ENCODE results near the gene MARK1. TPM values are rescaled to one million over a fixed set of nuclear protein-coding genes. Genes with fewer than 3 reads are reported as not detected.
"Not testable (repeated sequence)": the region's sequence is repeated elsewhere in the genome, so short reads cannot be mapped to it uniquely, and the experiment has no call there.

The MARK1 gene
- total RNA-seq, 1 experiment from 2014 or later: not detected

DNA sequence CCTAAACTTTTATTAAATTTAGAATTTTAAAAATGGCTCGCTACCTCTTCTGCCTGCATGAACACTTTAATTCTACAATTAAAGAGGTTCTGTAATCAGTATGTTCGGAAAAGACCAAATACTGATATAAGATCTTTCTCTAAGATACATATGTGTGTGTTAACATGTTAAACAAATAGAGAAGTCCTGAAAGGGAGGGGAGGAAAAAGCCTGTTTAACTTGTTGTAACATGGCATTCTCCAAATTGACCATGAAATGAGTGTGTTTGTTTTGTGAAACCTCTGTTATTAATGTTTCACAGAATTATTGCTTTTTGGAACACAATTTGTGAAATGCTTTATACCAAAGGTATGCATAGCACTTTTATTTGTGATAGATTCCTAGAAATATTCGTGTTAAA, 77.0 kb downstream of the MARK1 start:
- ATAC-seq: no peak
- intact Hi-C loops (cut with micrococcal nuclease; ENCODE audit: unreplicated experiment): no loop called here
- BruUV-seq (replicated peaks): no TSS peak
- no peaks in the 10 kb centered on the region; the same call in 1 of the 2 replicates for H3K27me3 ChIP-seq (ENCODE audit: control insufficient read depth, insufficient read depth, low read length)
- H3K4me3 ChIP-seq (ENCODE audit: low read depth in 2 of 2, low read length in 2 of 2): no peak overlapping the region
- TF ChIP-seq POLR2AphosphoS5 (IDR thresholded peaks at IDR 0.05; ENCODE audit: low read depth, low read length): no peak
- no peak for TF ChIP-seq CTCF (IDR thresholded peaks at IDR 0.05)
- no peak for TF ChIP-seq TCF7L2 (IDR thresholded peaks at IDR 0.05; ENCODE audit: low read depth, low read length)
- no peak for TF ChIP-seq REST (IDR thresholded peaks at IDR 0.05; ENCODE audit: insufficient read depth in 1 of 2, low read depth in 2 of 2, low read length in 1 of 2)
- no peak for TF ChIP-seq SIN3A (IDR thresholded peaks at IDR 0.05; ENCODE audit: borderline replicate concordance, insufficient read depth, low read depth, low read length)
- CTCF ChIA-PET: no interaction called here
- in situ Hi-C loops (cut with HindIII; ENCODE audit: low pct_unique_long_range_greater_than_20kb, low sequenced_read_pairs): no loop called here
- no peak for DNase-seq (ENCODE audit: low read depth, low spot score)
- POLR2A ChIA-PET: no interaction called here
- no peaks in the 10 kb centered on the region for H3K36me3 ChIP-seq (ENCODE audit: control insufficient read depth, insufficient read depth, low read length)
- no peaks in the 10 kb centered on the region for H3K4me1 ChIP-seq (ENCODE audit: control insufficient read depth, insufficient read depth, low read length)
- no peaks in the 10 kb centered on the region for H3K9me3 ChIP-seq (ENCODE audit: control insufficient read depth, insufficient read depth, low read depth, low read length)
- H3K27ac ChIP-seq (ENCODE audit: low read length): no peak overlapping the region

- H3K9me3 ChIP-seq (ENCODE audit: control insufficient read depth, insufficient read depth, low read depth, low read length); in situ Hi-C loops (cut with HindIII; ENCODE audit: low pct_unique_long_range_greater_than_20kb, low sequenced_read_pairs); H3K4me1 ChIP-seq (ENCODE audit: control insufficient read depth, insufficient read depth, low read length); CTCF ChIA-PET; DNase-seq (ENCODE audit: low read depth, low spot score); intact Hi-C loops (cut with micrococcal nuclease; ENCODE audit: unreplicated experiment); H3K27ac ChIP-seq (ENCODE audit: low read length); H3K36me3 ChIP-seq (ENCODE audit: control insufficient read depth, insufficient read depth, low read length); ATAC-seq; POLR2A ChIA-PET; BruUV-seq (replicated peaks); H3K27me3 ChIP-seq (ENCODE audit: control insufficient read depth, insufficient read depth, low read length); H3K4me3 ChIP-seq (ENCODE audit: low read depth in 2 of 2, low read length in 2 of 2): not testable (repeated sequence)
These were observed 77.7 kb downstream of the MARK1 start for GRCh38 chr1:220605651-220606050.

DNA sequence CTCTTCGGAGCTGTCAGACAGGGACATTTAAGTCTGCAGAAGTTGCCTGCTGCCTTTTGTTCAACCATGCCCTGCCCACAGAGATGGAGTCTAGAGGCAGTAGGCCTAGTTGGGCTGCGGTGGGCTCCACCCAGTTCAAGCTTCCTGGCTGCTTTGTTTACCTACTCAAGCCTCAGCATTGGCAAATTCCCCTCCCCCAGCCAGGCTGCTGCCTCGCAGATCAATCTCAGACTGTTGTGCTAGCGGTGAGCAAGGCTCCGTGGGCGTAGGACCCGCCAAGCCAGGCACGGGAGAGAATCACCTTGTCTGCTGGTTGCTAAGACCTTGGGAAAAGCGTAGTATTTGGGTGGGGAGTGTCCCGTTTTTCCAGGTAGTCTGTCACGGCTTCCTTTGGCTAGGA, 83.2 kb downstream of the MARK1 start:
- H3K4me3 ChIP-seq (ENCODE audit: low read depth in 2 of 2, low read length in 2 of 2); H3K27ac ChIP-seq (ENCODE audit: low read length); POLR2A ChIA-PET; intact Hi-C loops (cut with micrococcal nuclease; ENCODE audit: unreplicated experiment); in situ Hi-C loops (cut with HindIII; ENCODE audit: low pct_unique_long_range_greater_than_20kb, low sequenced_read_pairs); H3K27me3 ChIP-seq (ENCODE audit: control insufficient read depth, insufficient read depth, low read length); BruUV-seq (replicated peaks); H3K9me3 ChIP-seq (ENCODE audit: control insufficient read depth, insufficient read depth, low read depth, low read length); DNase-seq (ENCODE audit: low read depth, low spot score); H3K36me3 ChIP-seq (ENCODE audit: control insufficient read depth, insufficient read depth, low read length); H3K4me1 ChIP-seq (ENCODE audit: control insufficient read depth, insufficient read depth, low read length); CTCF ChIA-PET; ATAC-seq: not testable (repeated sequence)

Data from Panc1 (cell line).